ENCODE results near the gene LRRN3.

GRCh38 chr7:111104710-111105109 lies 13.8 kb downstream of the LRRN3 start:
- TF ChIP-seq CTCF (IDR thresholded peaks at IDR 0.05) (no peak), POLR2A (IDR thresholded peaks at IDR 0.05) (no peak)

All from right lobe of liver (tissue), 4 donors.